Frontal cortex (tissue), 4 donors: ENCODE results near the gene CCDC13. TPM values are rescaled to one million over a fixed set of nuclear protein-coding genes. Genes with fewer than 3 reads are reported as not detected.

Experiments
- DNase-seq, 2 donors: peaks; one replicate each; pipeline ENCODE4 v3.0.0; 2012; ENCODE audit warnings: low spot score in 2 of 2
- FAIRE-seq: peaks from 2 replicates; lab custom pipeline; 2012; peaks lifted over from hg19 to GRCh38; lab: Jason Lieb, UNC
- total RNA-seq: library from RNA; depleted of rRNA; stranded (reverse); fragments of >200 nt; gene quantifications from one replicate; pipeline ENCODE4 v1.2.3, GENCODE V29; 2014
- donor health status: control.
- donor health status: control.
- donor health status: control.

The CCDC13 gene
- total RNA-seq, 1 donor from 2014 or later = 2.4 TPM

DNA sequence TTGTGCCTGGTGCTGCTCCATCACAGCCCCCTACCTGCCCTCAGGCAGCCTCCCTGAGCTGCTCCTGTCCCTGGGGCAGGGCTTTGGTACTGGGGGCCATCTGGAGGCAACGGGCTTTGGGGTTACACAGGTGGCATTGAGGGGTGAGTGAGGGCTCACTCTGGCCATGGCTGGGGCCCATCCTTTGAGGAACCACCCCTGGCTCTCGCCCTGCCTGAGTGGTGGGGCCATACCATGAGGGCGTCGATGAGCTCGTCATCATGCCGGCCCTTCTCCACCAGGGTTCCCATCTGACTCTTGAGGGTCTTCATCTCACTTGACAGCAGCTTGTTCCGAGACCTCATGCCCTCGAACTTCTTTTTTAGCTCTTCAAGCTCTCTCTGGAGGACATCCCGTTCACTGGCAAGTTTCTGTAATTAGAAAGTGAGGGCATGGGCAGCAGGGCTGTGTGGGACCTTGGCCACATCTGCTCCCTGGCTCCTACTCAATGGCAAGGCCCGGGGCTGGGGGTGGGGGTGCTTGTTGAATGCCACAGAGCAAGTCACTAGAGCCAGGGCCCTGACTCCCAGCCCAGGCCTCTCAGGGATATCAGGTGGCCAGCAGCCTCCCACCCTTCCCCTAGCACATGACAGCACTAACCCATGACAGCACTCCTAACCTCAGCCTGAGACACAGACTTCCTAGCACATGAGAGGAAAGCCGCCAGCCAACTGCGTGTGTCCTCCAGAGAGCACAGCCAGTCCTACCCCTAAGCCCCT is 33.5 kb downstream of the CCDC13 start:
- DNase-seq (no peak), FAIRE-seq (no peak)

DNA sequence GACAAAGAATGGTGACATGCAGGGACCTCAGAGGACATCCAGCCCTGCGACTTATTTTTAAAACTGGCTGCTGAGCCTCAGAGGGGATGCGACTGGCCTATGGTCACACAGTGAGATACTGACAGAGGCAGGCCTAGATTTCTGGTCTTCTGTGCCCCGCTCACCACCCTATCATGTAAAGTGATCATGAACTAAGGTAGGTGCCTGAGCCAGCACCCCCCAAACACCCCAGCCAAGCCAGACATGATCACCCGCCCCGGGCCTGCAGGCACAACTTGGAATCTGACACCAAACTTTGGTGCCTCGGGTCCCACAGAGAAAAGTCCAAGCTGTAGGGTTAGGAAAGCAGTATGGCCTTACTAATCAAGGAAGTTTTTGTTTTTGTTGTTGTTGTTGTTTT is 36.5 kb downstream of the CCDC13 start:
- FAIRE-seq (no peak), DNase-seq (no peak)

DNA sequence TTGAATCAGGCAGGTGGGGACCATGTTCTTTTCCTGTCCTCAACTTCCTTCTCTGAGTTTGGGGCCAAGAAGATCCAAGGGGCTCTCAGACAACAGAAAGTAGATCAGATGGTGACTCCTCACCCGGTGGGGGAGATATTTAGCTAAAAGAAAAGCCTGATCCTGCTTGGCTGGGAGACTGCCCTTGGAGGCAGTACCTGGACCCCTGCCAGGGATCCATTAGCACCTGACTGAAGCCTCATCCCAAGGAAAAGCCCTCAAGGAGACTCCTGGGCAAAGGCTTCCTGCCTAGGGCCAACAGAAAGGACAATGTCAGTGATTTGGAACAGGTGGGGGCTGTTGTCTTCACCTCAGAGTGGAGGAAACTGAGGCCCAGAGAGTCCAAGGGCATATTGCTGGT is 37.0 kb downstream of the CCDC13 start:
- DNase-seq (no peak), FAIRE-seq (no peak)

DNA sequence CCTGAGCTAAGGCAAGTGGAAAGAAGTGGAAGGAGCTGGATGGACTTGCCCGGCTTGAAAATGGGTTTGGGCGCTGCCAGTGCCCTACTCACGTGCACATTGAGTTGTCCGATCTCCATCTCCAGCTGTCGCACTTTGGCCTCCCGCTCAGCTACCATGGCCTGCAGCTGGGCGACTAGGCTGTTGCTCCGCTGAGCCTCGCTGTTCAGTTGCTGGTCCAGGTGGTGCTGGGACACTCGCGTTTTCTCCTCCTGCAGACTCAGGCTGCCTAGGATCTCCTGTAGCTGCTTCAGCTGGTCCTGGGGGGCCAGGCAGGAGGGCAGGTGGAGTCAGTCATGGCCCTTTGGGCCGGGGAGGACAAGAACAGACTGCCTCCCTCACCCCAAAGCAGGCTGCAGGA is 37.4 kb downstream of the CCDC13 start:
- no peak for FAIRE-seq
- DNase-seq = no peak

DNA sequence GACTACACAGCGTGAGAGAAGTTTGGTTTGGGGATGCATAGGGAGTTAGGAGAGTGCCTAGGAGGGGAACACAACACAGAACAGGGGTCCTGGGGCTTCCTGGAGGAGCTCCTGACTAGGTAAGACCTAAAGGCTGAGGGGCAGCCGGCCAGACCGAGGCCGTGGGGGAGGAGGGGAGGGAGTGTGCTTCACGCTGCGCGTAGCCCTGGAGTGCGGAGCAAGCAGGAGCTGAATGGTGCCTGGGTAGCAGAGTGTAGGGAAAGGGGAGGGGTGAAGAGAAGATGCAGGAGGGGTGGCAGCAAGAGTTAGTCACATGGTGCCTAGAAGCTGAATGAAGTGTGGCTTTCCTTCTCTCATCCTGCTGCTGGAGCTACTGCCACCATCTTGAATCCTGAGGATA is 38.0 kb downstream of the CCDC13 start:
- DNase-seq (no peak), FAIRE-seq (no peak)

DNA sequence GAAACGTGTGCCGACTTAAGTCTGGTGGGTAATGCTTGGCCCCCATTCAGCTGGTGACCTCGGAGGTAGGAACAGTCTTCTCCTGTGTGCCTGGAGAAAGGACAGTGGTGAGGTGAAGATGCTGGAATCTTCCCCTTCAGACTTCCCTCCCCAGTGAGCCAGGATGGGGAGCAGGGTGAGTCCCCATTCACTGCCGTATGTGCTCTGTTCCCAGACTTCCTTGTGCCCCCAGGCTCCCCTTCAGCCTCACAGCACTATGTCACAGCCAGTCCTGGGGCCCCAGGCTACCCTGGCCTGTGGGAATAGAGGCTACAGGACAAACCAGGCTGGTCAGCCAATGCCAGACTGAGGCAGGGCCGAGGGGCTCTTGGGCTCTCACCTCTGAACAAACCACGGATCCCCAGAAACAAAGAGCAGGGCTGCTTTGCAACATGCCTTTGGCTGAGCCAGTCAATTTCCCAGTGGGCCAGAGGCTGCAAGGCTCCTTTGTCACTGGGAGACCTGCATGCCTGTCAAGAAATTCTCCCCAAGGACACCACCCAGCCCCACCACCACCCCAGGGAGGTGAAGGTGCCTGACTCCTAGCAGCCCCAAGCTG is 38.7 kb downstream of the CCDC13 start:
- no peak for FAIRE-seq
- no peak for DNase-seq

DNA sequence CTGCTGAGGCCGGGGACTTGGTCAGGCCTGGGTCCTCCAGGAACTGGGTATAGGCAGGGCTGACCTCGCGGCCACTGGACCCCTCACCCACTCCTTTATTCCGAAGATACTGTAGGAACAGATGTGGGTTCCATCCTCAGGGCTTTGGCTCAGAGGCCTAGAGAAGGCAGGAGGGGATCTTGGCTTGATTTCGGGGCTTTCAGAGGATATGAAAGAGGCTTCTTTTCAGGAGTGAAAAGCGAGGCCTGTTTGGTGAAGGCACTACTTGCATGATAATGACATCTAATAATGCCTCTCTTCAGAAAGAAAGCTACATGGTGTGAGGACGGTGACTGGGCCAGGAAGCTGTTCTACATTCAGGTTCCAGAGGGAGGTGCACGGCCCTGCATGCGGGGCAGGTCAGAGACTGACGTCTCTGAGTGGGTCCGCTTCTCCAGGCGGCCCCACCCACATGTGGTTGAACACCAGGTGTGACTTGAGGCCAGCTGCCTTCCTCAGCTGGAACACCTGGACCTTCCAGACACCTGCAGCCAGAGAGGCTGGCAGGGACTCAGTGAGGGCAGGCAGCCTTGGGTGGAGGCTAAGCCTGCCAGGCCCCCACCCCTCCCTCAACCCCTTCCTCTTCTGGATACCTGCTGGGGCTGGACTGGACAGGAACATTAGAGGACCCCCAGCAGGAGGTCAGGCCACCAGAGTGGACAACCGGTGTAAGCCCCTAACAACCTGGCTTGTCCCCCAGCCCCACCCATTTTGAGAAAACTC is 39.4 kb downstream of the CCDC13 start:
- peak; percentile 14 to 43 for DNase-seq
- peak; percentile 80 for FAIRE-seq

DNA sequence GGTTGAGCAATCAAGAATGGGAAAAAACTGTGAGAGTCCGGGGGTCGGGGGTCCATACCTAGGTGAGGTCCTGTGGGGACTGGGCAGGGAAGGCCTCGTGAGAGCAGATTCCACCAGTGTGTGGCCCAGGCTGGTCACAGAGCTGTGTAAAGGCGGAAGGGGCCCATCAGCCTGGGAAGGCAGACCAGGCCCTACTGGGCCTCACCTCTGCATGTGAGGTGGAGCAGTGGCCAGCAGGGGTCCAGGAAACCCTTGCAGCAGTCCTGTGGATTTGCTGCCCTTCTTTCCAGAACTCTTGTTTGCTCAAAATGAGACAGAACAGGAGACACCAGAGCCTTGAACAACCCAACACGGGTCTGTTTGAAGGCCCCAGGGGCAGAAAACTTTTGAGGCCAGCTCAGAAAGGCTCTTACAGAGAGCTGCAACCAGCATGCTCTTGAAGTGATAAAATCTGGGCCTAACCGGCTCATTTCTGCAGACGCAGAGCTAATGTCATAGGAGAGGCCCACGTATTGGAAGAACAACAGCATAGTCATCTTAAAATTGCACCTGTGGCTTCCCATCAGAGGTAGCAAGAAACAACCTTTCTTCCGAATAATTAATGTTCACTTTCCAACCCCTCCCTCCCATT is 40.1 kb downstream of the CCDC13 start:
- DNase-seq = no peak
- no peak for FAIRE-seq

DNA sequence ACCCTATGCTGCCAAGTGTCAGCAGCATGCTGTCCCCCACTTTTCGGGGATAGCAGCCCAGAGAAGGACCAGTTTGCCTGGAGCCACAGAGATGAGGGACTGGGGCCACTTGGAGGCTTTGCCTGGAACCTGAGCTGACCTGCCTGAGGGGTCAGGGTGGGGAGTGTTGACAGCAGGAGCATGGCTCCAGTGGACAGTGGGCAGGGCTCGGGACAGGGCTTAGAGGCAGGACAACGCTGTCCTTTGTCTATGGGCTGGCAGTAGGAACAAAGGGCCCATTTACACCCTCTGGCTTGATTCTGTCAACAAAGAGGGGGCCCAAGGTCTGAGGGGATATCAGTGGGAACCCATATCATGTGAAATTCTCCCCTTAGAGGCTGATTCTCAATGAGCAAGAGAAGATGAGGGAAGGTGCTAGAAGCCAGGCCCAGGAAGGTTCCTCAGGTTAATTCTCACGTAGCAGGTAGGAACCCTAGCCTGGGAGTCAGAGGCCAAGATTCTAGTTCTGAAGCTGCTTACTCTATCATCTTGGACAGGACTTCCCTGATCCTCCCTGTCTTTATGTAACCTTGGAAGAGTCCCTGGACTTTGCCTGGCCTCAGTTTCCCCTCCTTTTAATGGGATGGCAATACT is 40.7 kb downstream of the CCDC13 start:
- DNase-seq (peak; percentile 29 to 51), FAIRE-seq (peak; percentile 44)

DNA sequence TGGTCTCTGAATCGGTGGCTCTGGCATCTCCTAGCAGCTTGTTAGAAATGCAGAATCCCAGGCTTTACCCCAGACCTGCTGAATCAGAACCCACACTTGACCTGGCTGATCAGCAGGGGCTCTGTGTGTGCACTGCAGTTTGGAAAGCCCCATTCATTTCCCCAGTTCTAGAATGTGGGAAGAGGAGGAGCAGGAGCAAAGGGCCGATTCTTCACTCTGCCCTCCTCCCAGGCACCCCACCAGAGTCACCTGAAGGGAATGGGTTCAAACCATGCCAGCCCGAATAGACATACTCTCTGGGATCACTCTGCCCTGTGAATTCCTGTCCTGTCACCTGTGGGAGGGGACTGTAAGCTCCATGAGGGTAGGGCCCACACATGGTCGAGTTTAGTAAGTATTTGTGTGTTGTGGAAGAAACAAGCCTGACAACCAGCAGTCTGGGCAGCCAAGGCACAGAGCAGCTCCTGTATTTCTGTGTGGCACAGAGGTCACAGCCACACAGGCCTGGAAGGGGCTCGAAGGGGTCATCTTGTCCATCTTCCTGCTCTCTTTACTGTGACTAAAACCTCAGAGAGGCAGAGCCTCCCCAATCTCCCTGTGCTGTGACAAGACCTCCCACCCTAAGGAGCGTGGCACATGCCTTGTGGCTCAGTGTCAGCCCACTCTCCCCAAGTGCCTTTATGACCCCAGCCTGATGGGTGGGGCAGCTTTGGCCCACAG is 41.4 kb downstream of the CCDC13 start:
- no peak for FAIRE-seq

DNA sequence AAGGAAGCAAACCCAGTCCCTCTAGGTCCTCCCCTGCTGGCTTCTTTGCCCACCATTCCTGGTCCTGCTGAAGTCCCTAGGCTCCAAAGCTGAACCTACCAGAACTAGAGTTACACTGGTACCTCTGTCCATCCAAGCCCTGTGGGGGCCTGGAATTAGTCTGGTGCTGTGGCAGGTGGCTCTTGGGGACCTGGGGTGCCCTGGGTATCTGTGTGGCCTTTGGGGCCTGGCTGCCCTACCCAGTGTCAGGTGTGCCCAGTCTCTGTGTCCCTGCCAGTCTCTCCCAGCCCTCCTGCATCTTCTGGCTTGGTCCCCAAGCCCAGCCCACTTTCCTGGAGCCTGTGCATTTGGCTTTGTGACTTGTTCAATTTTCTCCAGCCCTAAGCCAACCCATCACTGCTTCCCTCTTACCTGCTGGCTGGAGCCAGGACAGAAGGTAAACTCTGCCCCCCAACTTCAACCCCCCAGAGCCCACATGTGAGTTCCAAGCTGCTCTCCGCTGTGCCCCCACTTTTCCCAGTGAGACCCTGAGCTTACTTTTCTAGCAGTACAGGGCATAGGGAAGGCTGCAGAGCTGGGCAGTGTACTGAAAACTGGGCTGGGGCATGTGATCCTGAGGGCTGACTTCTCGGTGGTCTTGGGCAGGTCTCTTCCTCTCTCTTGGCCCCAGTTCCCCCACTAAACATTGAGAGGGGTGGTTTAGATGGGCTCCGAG is 42.2 kb downstream of the CCDC13 start:
- no peak for FAIRE-seq
- no peak for DNase-seq

More for the DNA sequence above, 41.4 kb downstream of the CCDC13 start:
- no peak for DNase-seq

DNA sequence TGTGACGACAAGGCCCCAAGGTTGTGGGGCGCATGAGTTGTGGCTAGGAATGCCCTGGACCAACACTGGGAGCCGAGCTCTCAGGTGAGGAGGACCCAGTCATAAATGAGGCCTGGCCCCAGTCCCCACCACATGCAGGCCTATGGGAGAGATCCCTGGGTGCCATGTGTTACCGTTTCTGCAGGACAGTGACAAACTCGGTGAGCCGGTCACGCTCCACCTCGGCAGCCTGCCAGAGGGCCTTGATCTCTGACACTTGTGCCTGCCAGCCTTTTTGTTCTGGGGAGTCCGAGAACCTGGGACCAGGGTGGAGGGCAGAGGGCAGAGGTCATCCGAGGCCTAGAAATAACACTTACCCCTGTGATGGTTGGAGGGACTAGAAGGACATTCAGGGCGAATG is 42.8 kb downstream of the CCDC13 start:
- no peak for DNase-seq
- no peak for FAIRE-seq

DNA sequence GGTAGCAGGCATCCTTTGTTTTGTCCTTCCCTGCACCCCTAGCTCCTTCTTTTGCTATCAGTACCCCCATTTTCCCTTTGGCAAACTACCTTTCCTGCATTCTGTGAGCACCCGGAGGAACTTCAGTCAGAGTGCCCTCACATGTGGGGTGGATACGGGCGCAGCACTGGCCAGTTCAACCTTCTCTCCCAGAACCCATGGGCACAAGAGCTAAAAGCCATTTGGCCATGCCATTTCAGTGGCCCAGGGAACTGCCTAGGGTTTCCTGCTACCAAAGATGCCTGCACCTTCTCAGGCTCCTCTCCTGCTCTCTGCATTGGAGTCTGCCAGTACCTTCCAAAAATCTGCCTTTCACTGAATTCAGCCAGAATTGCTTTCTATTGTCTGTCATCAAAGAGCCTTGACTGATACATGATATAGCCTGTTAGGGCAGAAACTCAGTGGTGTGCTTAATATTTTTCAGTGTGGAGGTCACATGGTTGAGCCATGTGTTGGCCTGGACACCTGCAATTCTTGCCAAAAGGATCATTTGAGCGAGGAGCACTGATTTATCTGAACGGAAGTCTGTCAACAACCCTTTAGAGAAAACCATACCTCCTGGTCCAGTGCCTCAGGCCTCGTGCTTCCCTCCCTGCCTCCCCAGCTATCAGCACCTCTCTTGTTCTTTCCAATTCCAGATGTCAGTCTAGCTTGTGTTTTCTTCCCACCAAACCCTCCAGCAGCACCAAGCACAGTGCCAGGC is 43.5 kb downstream of the CCDC13 start:
- FAIRE-seq = no peak
- DNase-seq = no peak

DNA sequence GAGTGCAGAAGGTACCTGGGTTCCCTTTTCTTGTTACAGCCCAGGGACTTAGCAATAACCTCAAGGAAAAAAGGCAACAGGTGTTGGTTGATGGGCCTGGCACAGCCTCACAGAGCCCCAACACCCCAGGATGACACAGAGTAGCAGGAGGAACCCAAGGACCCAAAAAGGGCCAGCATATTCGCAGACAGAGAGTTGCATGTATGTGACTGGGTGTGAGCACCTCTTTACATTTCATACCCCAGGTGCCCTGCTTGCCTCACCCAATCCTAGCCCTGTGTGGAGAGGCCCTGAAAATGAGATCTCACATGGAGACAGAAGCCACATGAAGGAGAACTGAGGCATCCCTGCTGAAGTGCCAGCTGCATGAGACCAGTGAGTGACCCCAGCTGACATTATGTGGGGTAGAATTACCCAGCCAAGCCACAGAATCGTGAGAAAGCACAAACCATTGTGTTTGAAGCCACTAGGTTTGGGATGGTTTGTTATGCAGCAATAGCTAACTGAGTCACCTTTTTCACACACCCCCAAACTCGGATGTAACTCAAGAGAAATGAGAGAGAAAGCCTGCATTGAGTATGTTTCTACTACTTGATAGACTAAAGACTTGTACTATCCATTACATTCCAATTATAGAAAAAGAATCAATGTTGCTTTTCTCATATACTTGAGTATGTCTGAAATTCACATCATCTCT is 44.2 kb downstream of the CCDC13 start:
- DNase-seq (no peak), FAIRE-seq (no peak)

DNA sequence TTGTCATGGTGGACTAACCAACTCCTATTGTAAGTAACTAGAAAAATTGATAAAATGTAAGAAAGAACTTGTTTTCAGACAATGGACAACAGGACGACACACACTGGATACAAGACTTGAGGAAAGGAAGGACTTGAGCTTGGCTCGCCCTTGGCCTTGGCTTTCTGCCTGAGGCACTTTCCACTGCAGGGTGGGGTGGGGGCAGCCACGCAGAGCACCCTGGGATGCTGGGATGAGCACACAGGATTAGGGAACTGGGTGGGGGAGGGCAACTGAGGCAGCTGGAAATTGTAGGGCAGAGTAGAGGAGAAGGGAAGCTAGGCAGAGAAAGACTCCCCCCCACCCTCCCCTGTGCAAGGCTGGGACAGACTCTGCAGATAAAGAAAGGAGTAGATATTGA is 45.0 kb downstream of the CCDC13 start:
- no peak for DNase-seq
- no peak for FAIRE-seq

DNA sequence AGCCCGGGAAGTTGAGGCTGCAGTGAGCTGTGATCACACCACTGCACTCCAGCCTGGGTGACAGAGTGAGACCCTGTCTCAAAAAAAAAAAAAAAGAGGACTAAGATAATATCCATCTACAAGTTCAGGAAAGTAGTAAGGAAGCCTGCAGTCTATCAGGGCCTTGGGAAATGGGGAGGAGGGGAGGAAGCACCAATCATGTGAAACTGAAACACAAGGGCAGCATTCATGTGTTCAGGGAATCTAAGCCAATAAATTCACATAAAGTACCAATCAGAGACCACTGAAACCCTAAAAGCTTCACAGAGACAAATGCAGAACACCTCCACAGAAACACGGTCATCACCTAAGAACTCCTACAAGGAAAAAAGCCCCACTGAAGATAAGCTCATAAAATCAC is 47.6 kb downstream of the CCDC13 start:
- no peak for FAIRE-seq
- no peak for DNase-seq

DNA sequence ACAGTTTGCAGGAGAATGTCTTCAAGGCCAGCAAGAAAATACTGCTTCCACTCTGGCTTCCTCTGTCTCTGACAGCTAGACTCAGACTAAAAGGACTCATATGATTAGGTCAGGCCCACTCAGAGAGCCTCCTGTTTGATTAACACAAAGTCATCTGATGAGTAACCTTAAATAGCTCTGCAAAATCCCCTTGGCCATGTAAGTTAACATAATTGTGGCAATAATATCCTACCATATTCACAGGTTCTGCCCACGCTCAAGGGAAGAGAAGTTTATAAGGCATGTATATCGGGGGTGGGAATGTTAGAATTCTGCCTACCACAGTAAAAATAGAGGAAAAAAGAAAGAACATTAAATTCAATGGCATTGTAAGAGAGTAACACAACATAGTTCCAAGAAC is 49.8 kb downstream of the CCDC13 start:
- no peak for FAIRE-seq
- no peak for DNase-seq
